BLaER1 treated with 17β-estradiol and CSF1 and Interleukin-3, amounts not matched to agents 10 nM and 100 nM (cell line): ENCODE measurements around the gene GPBP1.

ENCODE experiments used
- H3K27ac ChIP-seq, 11 experiments: shearing (Covaris generic); formaldehyde crosslinking; 2 replicates each; pipeline ENCODE4 v1.8.1; 2022
- H3K27me3 ChIP-seq, 11 experiments: shearing (Covaris generic); formaldehyde crosslinking; 2 replicates each; pipeline ENCODE4 v1.8.1; 2022
- H3K36me3 ChIP-seq, 11 experiments: shearing (Covaris generic); formaldehyde crosslinking; 2 replicates each; pipeline ENCODE4 v1.8.1; 2022
- H3K4me1 ChIP-seq, 10 experiments: shearing (Covaris generic); formaldehyde crosslinking; 2 replicates each; pipeline ENCODE4 v1.8.1; 2022
- H3K4me2 ChIP-seq, 11 experiments: shearing (Covaris generic); formaldehyde crosslinking; 2 replicates each; pipeline ENCODE4 v1.8.1; 2022
- H3K4me3 ChIP-seq, 10 experiments: shearing (Covaris generic); formaldehyde crosslinking; 2 replicates each; pipeline ENCODE4 v1.8.1; 2022
- H3K9ac ChIP-seq, 11 experiments: shearing (Covaris generic); formaldehyde crosslinking; 2 replicates each; pipeline ENCODE4 v1.8.1; 2022
- H3K9me3 ChIP-seq, 11 experiments: shearing (Covaris generic); formaldehyde crosslinking; replicated peaks in 1 of 11; 2 replicates each; pipeline ENCODE4 v1.8.1; 2022
- H4K20me1 ChIP-seq, 11 experiments: shearing (Covaris generic); formaldehyde crosslinking; 2 replicates each; pipeline ENCODE4 v1.8.1; 2022
- Cebpa-rat ChIP-seq, 11 experiments: shearing (Covaris generic); IDR thresholded peaks; 2 replicates each; pipeline ENCODE4 v1.8.1; 2022

Gene GPBP1

GRCh38 chr5:57210633-57211032, 36.8 kb downstream of the GPBP1 start:
- Histone ChIP-seq H3K27me3 (no peaks in the 10 kb centered on the region), H3K4me2 (peak overlapping the region in 1 of 11 experiments; percentile 2; a peak in 1 of 22 replicates)

GRCh38 chr5:57211039-57211438, 37.2 kb downstream of the GPBP1 start:
- H3K27ac ChIP-seq: no peak overlapping the region
- H3K27me3 ChIP-seq: no peaks in the 10 kb centered on the region
- H3K36me3 ChIP-seq: peaks cover 47 to 81% (median 65%) of the 10 kb centered on the region in 11 experiments
- H4K20me1 ChIP-seq: peaks cover 94 to 100% (median 100%) of the 10 kb centered on the region in 11 experiments
- H3K4me1 ChIP-seq: peaks cover 17 to 59% (median 31%) of the 10 kb centered on the region in 10 experiments
- H3K9me3 ChIP-seq: peaks cover 0 to 8% (median 0%) of the 10 kb centered on the region in 11 experiments; a peak in 1 of 22 replicates
- H3K4me2 ChIP-seq: 0 out of 22 replicates have a peak overlapping the region, but pooled peaks of 2 of the 11 experiments have one; percentile 2 to 6
- no peak for TF ChIP-seq Cebpa-rat (IDR thresholded peaks at IDR 0.05)
- no peak overlapping the region for H3K4me3 ChIP-seq
- H3K9ac ChIP-seq: 0 out of 22 replicates have a peak overlapping the region, but pooled peaks of 1 of the 11 experiments have one; percentile 29

More at GRCh38 chr5:57210633-57211032, 36.8 kb downstream of the GPBP1 start:
- Histone ChIP-seq H3K9me3 (peaks cover 0 to 8% (median 0%) of the 10 kb centered on the region in 11 experiments; a peak in 1 of 22 replicates), H3K27ac (peak overlapping the region in 1 of 11 experiments; percentile 40; a peak in 2 of 22 replicates), H3K4me1 (peaks cover 17 to 59% (median 33%) of the 10 kb centered on the region in 10 experiments), H4K20me1 (peaks cover 94 to 100% (median 100%) of the 10 kb centered on the region in 11 experiments), H3K4me3 (no peak overlapping the region), H3K36me3 (peaks cover 43 to 81% (median 63%) of the 10 kb centered on the region in 11 experiments), H3K9ac (0 out of 22 replicates have a peak overlapping the region, but pooled peaks of 1 of the 11 experiments have one; percentile 29)
- no peak for TF ChIP-seq Cebpa-rat (IDR thresholded peaks at IDR 0.05)

GRCh38 chr5:57215629-57216195, 41.9 kb downstream of the GPBP1 start:
- H3K36me3 ChIP-seq: peaks cover 59 to 83% (median 68%) of the 10 kb centered on the region in 11 experiments
- H3K9me3 ChIP-seq: no peaks in the 10 kb centered on the region
- no peak for TF ChIP-seq Cebpa-rat (IDR thresholded peaks at IDR 0.05)
- H3K4me1 ChIP-seq: peaks cover 0 to 34% (median 8%) of the 10 kb centered on the region in 10 experiments; a peak in 9 of 20 replicates
- no peak overlapping the region for H3K27ac ChIP-seq
- no peaks in the 10 kb centered on the region for H3K27me3 ChIP-seq
- H3K4me2 ChIP-seq: peak overlapping the region in 1 of 11 experiments; percentile 33; a peak in 2 of 22 replicates
- peaks cover 98 to 100% (median 100%) of the 10 kb centered on the region in 11 experiments for H4K20me1 ChIP-seq
- H3K9ac ChIP-seq: peak overlapping the region in 1 of 11 experiments; percentile 11; a peak in 2 of 22 replicates
- H3K4me3 ChIP-seq: no peak overlapping the region

- H3K9ac ChIP-seq: no peak overlapping the region
- no peak overlapping the region for H3K4me3 ChIP-seq
- H3K4me2 ChIP-seq: no peak overlapping the region
- H3K27ac ChIP-seq: no peak overlapping the region
- H3K36me3 ChIP-seq: peaks cover 57 to 79% (median 63%) of the 10 kb centered on the region in 11 experiments
- TF ChIP-seq Cebpa-rat (IDR thresholded peaks at IDR 0.05): no peak
- peaks cover 95 to 100% (median 100%) of the 10 kb centered on the region in 11 experiments for H4K20me1 ChIP-seq
- no peaks in the 10 kb centered on the region for H3K9me3 ChIP-seq
- peaks cover 0 to 34% (median 7%) of the 10 kb centered on the region in 10 experiments; a peak in 9 of 20 replicates for H3K4me1 ChIP-seq
- H3K27me3 ChIP-seq: no peaks in the 10 kb centered on the region
These were observed 42.9 kb downstream of the GPBP1 start for GRCh38 chr5:57216714-57217113.

GRCh38 chr5:57219386-57219785, 45.5 kb downstream of the GPBP1 start:
- Histone ChIP-seq H3K4me2 (no peak overlapping the region), H3K9me3 (no peaks in the 10 kb centered on the region), H3K27ac (peak overlapping the region in 2 of 11 experiments; percentile 9 to 23; a peak in 3 of 22 replicates), H3K9ac (peak overlapping the region in 1 of 11 experiments; percentile 44; a peak in 3 of 22 replicates), H3K4me1 (peaks cover 0 to 32% (median 7%) of the 10 kb centered on the region in 10 experiments; a peak in 9 of 20 replicates), H3K4me3 (no peak overlapping the region), H3K27me3 (no peaks in the 10 kb centered on the region), H3K36me3 (peaks cover 53 to 84% (median 64%) of the 10 kb centered on the region in 11 experiments), H4K20me1 (peaks cover 89 to 100% (median 98%) of the 10 kb centered on the region in 11 experiments)
- TF ChIP-seq Cebpa-rat (IDR thresholded peaks at IDR 0.05): no peak

GRCh38 chr5:57221049-57221568, 47.2 kb downstream of the GPBP1 start:
- H3K4me2 ChIP-seq: no peak overlapping the region
- TF ChIP-seq Cebpa-rat (IDR thresholded peaks at IDR 0.05): no peak
- no peak overlapping the region for H3K27ac ChIP-seq
- peaks cover 0 to 15% (median 5%) of the 10 kb centered on the region in 10 experiments; a peak in 9 of 20 replicates for H3K4me1 ChIP-seq
- no peak overlapping the region for H3K4me3 ChIP-seq
- H3K9ac ChIP-seq: no peak overlapping the region
- peaks cover 88 to 100% (median 98%) of the 10 kb centered on the region in 11 experiments for H4K20me1 ChIP-seq
- H3K9me3 ChIP-seq: no peaks in the 10 kb centered on the region
- H3K27me3 ChIP-seq: no peaks in the 10 kb centered on the region
- peaks cover 52 to 84% (median 63%) of the 10 kb centered on the region in 11 experiments for H3K36me3 ChIP-seq

GRCh38 chr5:57225553-57225952, 51.7 kb downstream of the GPBP1 start:
- Histone ChIP-seq H3K4me3 (no peak overlapping the region), H3K36me3 (peaks cover 60 to 90% (median 79%) of the 10 kb centered on the region in 11 experiments), H3K9ac (no peak overlapping the region), H3K4me1 (peaks cover 0 to 8% (median 0%) of the 10 kb centered on the region in 10 experiments; a peak in 1 of 20 replicates), H4K20me1 (peaks cover 70 to 97% (median 95%) of the 10 kb centered on the region in 11 experiments), H3K4me2 (no peak overlapping the region), H3K9me3 (peaks cover 0 to 10% (median 7%) of the 10 kb centered on the region in 11 experiments; a peak in 10 of 22 replicates), H3K27ac (no peak overlapping the region), H3K27me3 (no peaks in the 10 kb centered on the region)
- no peak for TF ChIP-seq Cebpa-rat (IDR thresholded peaks at IDR 0.05)

- TF ChIP-seq Cebpa-rat (IDR thresholded peaks at IDR 0.05): no peak
- H3K27ac ChIP-seq: no peak overlapping the region
- H3K9ac ChIP-seq: no peak overlapping the region
- no peak overlapping the region for H3K4me2 ChIP-seq
- peaks cover 0 to 7% (median 0%) of the 10 kb centered on the region in 10 experiments; a peak in 1 of 20 replicates for H3K4me1 ChIP-seq
- H3K36me3 ChIP-seq: peaks cover 87 to 100% (median 96%) of the 10 kb centered on the region in 11 experiments
- peaks cover 43 to 79% (median 64%) of the 10 kb centered on the region in 11 experiments; a peak in 21 of 22 replicates for H4K20me1 ChIP-seq
- peaks cover 22 to 36% (median 29%) of the 10 kb centered on the region in 11 experiments for H3K9me3 ChIP-seq
- no peak overlapping the region for H3K4me3 ChIP-seq
- H3K27me3 ChIP-seq: no peaks in the 10 kb centered on the region
These were observed 55.5 kb downstream of the GPBP1 start for GRCh38 chr5:57229313-57229712.

GRCh38 chr5:57231607-57232006, 57.7 kb downstream of the GPBP1 start:
- Histone ChIP-seq H3K9me3 (peaks cover 22 to 36% (median 29%) of the 10 kb centered on the region in 11 experiments), H3K27ac (no peak overlapping the region), H3K27me3 (no peaks in the 10 kb centered on the region), H3K4me2 (no peak overlapping the region), H3K4me1 (peaks cover 0 to 7% (median 0%) of the 10 kb centered on the region in 10 experiments; a peak in 3 of 20 replicates), H3K36me3 (peaks cover 85 to 100% (median 97%) of the 10 kb centered on the region in 11 experiments), H3K4me3 (no peak overlapping the region), H4K20me1 (peaks cover 21 to 70% (median 55%) of the 10 kb centered on the region in 11 experiments; a peak in 21 of 22 replicates), H3K9ac (no peak overlapping the region)
- TF ChIP-seq Cebpa-rat (IDR thresholded peaks at IDR 0.05): no peak
